ENCODE data around the gene CRYGN. TPM values are rescaled to one million over a fixed set of nuclear protein-coding genes. Genes with fewer than 3 reads are reported as not detected.

Gene CRYGN
- total RNA-seq, 1 donor from 2014 or later: not detected

- DNase-seq (ENCODE audit: low read depth): no peak
Observed at GRCh38 chr7:151406886-151407583, 32.9 kb downstream of the CRYGN start.

- no peak for DNase-seq (ENCODE audit: low read depth)
Observed at GRCh38 chr7:151406051-151406875, 33.7 kb downstream of the CRYGN start.

- DNase-seq (ENCODE audit: low read depth): no peak
Observed at GRCh38 chr7:151405588-151405987, 34.4 kb downstream of the CRYGN start.

- DNase-seq (ENCODE audit: low read depth): no peak
Observed at GRCh38 chr7:151405056-151405455, 34.9 kb downstream of the CRYGN start.

- peak; percentile 22 for DNase-seq (ENCODE audit: low read depth)
Observed at GRCh38 chr7:151404216-151405011, 35.5 kb downstream of the CRYGN start.

GRCh38 chr7:151403764-151404163 lies 36.2 kb downstream of the CRYGN start:
- DNase-seq (ENCODE audit: low read depth): peak; percentile 15

GRCh38 chr7:151402029-151402835 lies 37.7 kb downstream of the CRYGN start:
- DNase-seq (ENCODE audit: low read depth): no peak

GRCh38 chr7:151400626-151401315 lies 39.2 kb downstream of the CRYGN start:
- peak; percentile 11 for DNase-seq (ENCODE audit: low read depth)

- no peak for DNase-seq (ENCODE audit: low read depth)
Observed at GRCh38 chr7:151399906-151400305, 40.0 kb downstream of the CRYGN start.

- DNase-seq (ENCODE audit: low read depth): no peak
Observed at GRCh38 chr7:151399305-151399601, 40.7 kb downstream of the CRYGN start.

- no peak for DNase-seq (ENCODE audit: low read depth)
Observed at GRCh38 chr7:151398446-151399304, 41.3 kb downstream of the CRYGN start.

GRCh38 chr7:151397026-151397425 lies 42.9 kb downstream of the CRYGN start:
- no peak for DNase-seq (ENCODE audit: low read depth)

GRCh38 chr7:151396328-151396970 lies 43.5 kb downstream of the CRYGN start:
- DNase-seq (ENCODE audit: low read depth): no peak

GRCh38 chr7:151395036-151395367 lies 44.9 kb downstream of the CRYGN start:
- no peak for DNase-seq (ENCODE audit: low read depth)

- DNase-seq (ENCODE audit: low read depth): no peak
Observed at GRCh38 chr7:151394076-151395035, 45.6 kb downstream of the CRYGN start.

- DNase-seq (ENCODE audit: low read depth): no peak
Observed at GRCh38 chr7:151393031-151393977, 46.6 kb downstream of the CRYGN start.

GRCh38 chr7:151392426-151392825 lies 47.5 kb downstream of the CRYGN start:
- no peak for DNase-seq (ENCODE audit: low read depth)

All from renal cortical epithelial cell (primary cell).